ENCODE data around the gene PCYOX1L. TPM values are rescaled to one million over a fixed set of nuclear protein-coding genes. Genes with fewer than 3 reads are reported as not detected.

PCYOX1L gene
- total and polyA plus RNA-seq, 2 of the 8 experiments (the other 6 are each of a cell fraction or from before 2014, with no cell fraction given), result 6.8 to 17.2 TPM

- H3K27ac ChIP-seq (ENCODE audit: low read depth, low read length), result no peak overlapping the region
- H2BK5ac ChIP-seq (ENCODE audit: low read depth, low read length), result no peak overlapping the region
- no peak overlapping the region for H4K91ac ChIP-seq (replicated peaks; ENCODE audit: insufficient read length, low read length)
- no peak overlapping the region for H2BK20ac ChIP-seq (ENCODE audit: low read length)
- no peak overlapping the region for H4K5ac ChIP-seq (ENCODE audit: insufficient read length, low read depth, low read length)
- H3K23me2 ChIP-seq (ENCODE audit: low read depth, low read length), result no peaks in the 10 kb centered on the region
- no peak overlapping the region for H2BK12ac ChIP-seq (ENCODE audit: low read depth, low read length)
- H3K14ac ChIP-seq (ENCODE audit: insufficient read length), result no peak overlapping the region
- ChIA-PET CTCF (ENCODE audit: partially characterized antibody) (interaction anchor here (0.6 to 3.2 kb wide), 12 partner anchors 8 to 595 kb away, joined by 3 to 18 read pairs (median 4); partner anchors contain the start of gene GRPEL2), POLR2A (ENCODE audit: partially characterized antibody) (interaction anchor here (1.3 kb wide), 1 partner anchor 20 kb away, joined by 5 read pairs; the partner anchor contains the start of gene GRPEL2)
- no peak overlapping the region for H3K18ac ChIP-seq (ENCODE audit: extremely low read depth, low read length)
- H3K4ac ChIP-seq (replicated peaks; ENCODE audit: insufficient read length, low read depth, low read length), result no peak overlapping the region
- H4K8ac ChIP-seq (ENCODE audit: extremely low read depth, insufficient read depth, low read length), result no peak overlapping the region
- FAIRE-seq, result no peak
- no peak overlapping the region for H3K4me3 ChIP-seq (ENCODE audit: extremely low read depth in 1 of 4, insufficient read depth in 2 of 4, low read depth in 3 of 4, low read length in 4 of 4)
- H3K9me3 ChIP-seq (ENCODE audit: insufficient read depth in 2 of 2, low read depth in 1 of 2, low read length in 1 of 2), result no peaks in the 10 kb centered on the region
- no peaks in the 10 kb centered on the region for H3K27me3 ChIP-seq (replicated peaks in 1 of 4; ENCODE audit: control insufficient read depth in 3 of 4, extremely low read depth in 1 of 4, insufficient read depth in 3 of 4, low read length in 3 of 4)
- DNase-seq (ENCODE audit: low read depth in 1 of 2, low spot score in 2 of 2), result no peak
- no peak overlapping the region for H3K4me2 ChIP-seq (ENCODE audit: insufficient read depth in 1 of 2, low read depth in 2 of 2, low read length in 2 of 2)
- peaks cover 0 to 4% (median 0%) of the 10 kb centered on the region in 4 experiments; a peak in 1 of 7 replicates for H3K4me1 ChIP-seq (replicated peaks in 1 of 4; ENCODE audit: control insufficient read depth in 3 of 4, insufficient read depth in 4 of 4, low read length in 3 of 4)
- no peak overlapping the region for H2BK15ac ChIP-seq (ENCODE audit: low read length)
- H2AFZ ChIP-seq (ENCODE audit: low read length), result no peak overlapping the region
- no peaks in the 10 kb centered on the region for H4K20me1 ChIP-seq (replicated peaks in 1 of 2; ENCODE audit: control insufficient read depth in 1 of 2, insufficient read depth in 2 of 2, low read length in 2 of 2)
- H3K79me2 ChIP-seq (ENCODE audit: control insufficient read depth in 1 of 2, insufficient read depth in 2 of 2, low read length in 2 of 2), result no peaks in the 10 kb centered on the region
- no peaks in the 10 kb centered on the region for H3K79me1 ChIP-seq (ENCODE audit: low read depth, low read length)
- no peak overlapping the region for H2BK120ac ChIP-seq (replicated peaks; ENCODE audit: low read depth, low read length)
- no peak overlapping the region for H2AK5ac ChIP-seq (ENCODE audit: low read depth, low read length)
- H3K36me3 ChIP-seq (ENCODE audit: control insufficient read depth in 2 of 4, insufficient read depth in 4 of 4, low read length in 3 of 4), result no peaks in the 10 kb centered on the region
- no peak overlapping the region for H3K9ac ChIP-seq (replicated peaks in 1 of 4; ENCODE audit: extremely low read depth in 1 of 4, low read depth in 3 of 4, low read length in 3 of 4)
- no peak overlapping the region for H3K56ac ChIP-seq (replicated peaks; ENCODE audit: insufficient read length, low read depth, low read length)
- H3K23ac ChIP-seq (ENCODE audit: insufficient read length), result no peak overlapping the region
- TF ChIP-seq CHD2 (IDR thresholded peaks at IDR 0.05; ENCODE audit: low read length) (no peak), GTF2F1 (IDR thresholded peaks at IDR 0.05; ENCODE audit: borderline replicate concordance, low read depth, low read length) (no peak)
Observed at GRCh38 chr5:149325166-149325735, 32.6 kb upstream of the PCYOX1L start.
